Progenitor cell of endocrine pancreas (in vitro differentiated cells): Measurements from ENCODE around the gene RSBN1L. TPM values are rescaled to one million over a fixed set of nuclear protein-coding genes. Genes with fewer than 3 reads are reported as not detected.

Experiments used
- DNase-seq: peaks from one replicate; pipeline ENCODE4 v3.0.0; 2021; ENCODE audit warnings: low spot score; ENCODE audit not compliant: unreplicated experiment
- H3K27ac Mint-ChIP-seq: 2 replicates; pipeline ENCODE4 v1.8.0; 2021; ENCODE audit warnings: mild to moderate bottlenecking, moderate library complexity, mixed read lengths
- H3K27me3 Mint-ChIP-seq: 2 replicates; pipeline ENCODE4 v1.8.0; 2021; ENCODE audit warnings: mixed read lengths
- H3K36me3 Mint-ChIP-seq: 2 replicates; pipeline ENCODE4 v1.8.0; 2022; ENCODE audit warnings: mixed read lengths; ENCODE audit not compliant: insufficient read depth
- H3K4me1 Mint-ChIP-seq: 2 replicates; pipeline ENCODE4 v1.8.0; 2021; ENCODE audit warnings: low read depth, mixed read lengths
- H3K4me3 Mint-ChIP-seq: 2 replicates; pipeline ENCODE4 v1.8.0; 2021; ENCODE audit warnings: low read depth, mild to moderate bottlenecking, moderate library complexity, mixed read lengths
- H3K9me3 Mint-ChIP-seq: 2 replicates; pipeline ENCODE4 v1.8.0; 2021; ENCODE audit warnings: low read depth, mixed read lengths
- CTCF ChIP-seq: fragments of 200-600 bp; sonication (generic); IDR thresholded peaks from one replicate; pipeline ENCODE4 v1.5.0; 2021; ENCODE audit warnings: antibody characterized with exemption, mild to moderate bottlenecking; ENCODE audit not compliant: unreplicated experiment
- total RNA-seq: library from RNA; stranded (reverse); gene quantifications from 2 replicates; pipeline ENCODE4 v1.2.1, GENCODE V29; 2021

RSBN1L gene
- total RNA-seq, 1 donor from 2014 or later: 24.5 TPM

- no peaks in the 10 kb centered on the region for H3K27me3 Mint-ChIP-seq
- no peak for TF ChIP-seq CTCF
- H3K27ac Mint-ChIP-seq: no peak overlapping the region
Observed at GRCh38 chr7:77831953-77832352, 135.7 kb downstream of the RSBN1L start.

More at GRCh38 chr7:77831953-77832352, 135.7 kb downstream of the RSBN1L start:
- H3K36me3 Mint-ChIP-seq: no peaks in the 10 kb centered on the region
- H3K4me3 Mint-ChIP-seq: no peak overlapping the region
- H3K4me1 Mint-ChIP-seq: peaks cover 7% of the 10 kb centered on the region
- DNase-seq: no peak
- H3K9me3 Mint-ChIP-seq: no peaks in the 10 kb centered on the region

Other genes with a start within 250 kb of the RSBN1L start
- gene PTPN12, start 159.2 kb upstream of the RSBN1L start, total RNA-seq: 131 and 140 TPM in 2 replicates
- 17.9 and 20.7 TPM in 2 replicates for gene TMEM60, start 102.0 kb downstream of the RSBN1L start, total RNA-seq
- gene PHTF2, start 102.3 kb downstream of the RSBN1L start, total RNA-seq: 12.3 and 13.0 TPM in 2 replicates